Measurements from ENCODE around the gene ZEB2.

Gene ZEB2

GRCh38 chr2:144407262-144407661 is 112.7 kb downstream of the ZEB2 start:
- Histone ChIP-seq H3K9ac (ENCODE audit: low read length) (no peak overlapping the region), H3K4me3 (ENCODE audit: low read depth in 1 of 2, low read length in 2 of 2) (no peak overlapping the region), H3K27ac (ENCODE audit: low read depth, low read length) (no peak overlapping the region), H3K27me3 (ENCODE audit: control insufficient read depth in 1 of 2, insufficient read depth in 2 of 2, low read length in 2 of 2) (no peaks in the 10 kb centered on the region), H3K36me3 (ENCODE audit: insufficient read depth, low read length) (no peaks in the 10 kb centered on the region), H3K4me1 (ENCODE audit: insufficient read depth, low read length) (no peaks in the 10 kb centered on the region), H3K9me3 (ENCODE audit: low read length) (no peaks in the 10 kb centered on the region)

- H3K4me1 ChIP-seq (ENCODE audit: insufficient read depth, low read length) = no peaks in the 10 kb centered on the region
- H3K9me3 ChIP-seq (ENCODE audit: low read length) = no peaks in the 10 kb centered on the region
- no peaks in the 10 kb centered on the region for H3K27me3 ChIP-seq (ENCODE audit: control insufficient read depth in 1 of 2, insufficient read depth in 2 of 2, low read length in 2 of 2)
- no peak overlapping the region for H3K27ac ChIP-seq (ENCODE audit: low read depth, low read length)
- H3K36me3 ChIP-seq (ENCODE audit: insufficient read depth, low read length) = no peaks in the 10 kb centered on the region
- H3K9ac ChIP-seq (ENCODE audit: low read length) = no peak overlapping the region
- no peak overlapping the region for H3K4me3 ChIP-seq (ENCODE audit: low read depth in 1 of 2, low read length in 2 of 2)
Observed at GRCh38 chr2:144405982-144406788, 113.7 kb downstream of the ZEB2 start.

- Histone ChIP-seq H3K36me3 (ENCODE audit: insufficient read depth, low read length) (no peaks in the 10 kb centered on the region), H3K27ac (ENCODE audit: low read depth, low read length) (no peak overlapping the region), H3K9me3 (ENCODE audit: low read length) (no peaks in the 10 kb centered on the region), H3K4me1 (ENCODE audit: insufficient read depth, low read length) (no peaks in the 10 kb centered on the region), H3K4me3 (ENCODE audit: low read depth in 1 of 2, low read length in 2 of 2) (no peak overlapping the region), H3K9ac (ENCODE audit: low read length) (no peak overlapping the region), H3K27me3 (ENCODE audit: control insufficient read depth in 1 of 2, insufficient read depth in 2 of 2, low read length in 2 of 2) (no peaks in the 10 kb centered on the region)
Observed at GRCh38 chr2:144405321-144405720, 114.6 kb downstream of the ZEB2 start.

- Histone ChIP-seq H3K4me1 (ENCODE audit: insufficient read depth, low read length) (no peaks in the 10 kb centered on the region), H3K27ac (ENCODE audit: low read depth, low read length) (no peak overlapping the region), H3K36me3 (ENCODE audit: insufficient read depth, low read length) (peaks cover 2% of the 10 kb centered on the region), H3K4me3 (ENCODE audit: low read depth in 1 of 2, low read length in 2 of 2) (no peak overlapping the region), H3K9ac (ENCODE audit: low read length) (no peak overlapping the region), H3K9me3 (ENCODE audit: low read length) (no peaks in the 10 kb centered on the region), H3K27me3 (ENCODE audit: control insufficient read depth in 1 of 2, insufficient read depth in 2 of 2, low read length in 2 of 2) (no peaks in the 10 kb centered on the region)
Observed at GRCh38 chr2:144404586-144405314, 115.2 kb downstream of the ZEB2 start.

GRCh38 chr2:144403933-144404332 is 116.0 kb downstream of the ZEB2 start:
- Histone ChIP-seq H3K27ac (ENCODE audit: low read depth, low read length) (no peak overlapping the region), H3K4me3 (ENCODE audit: low read depth in 1 of 2, low read length in 2 of 2) (no peak overlapping the region), H3K9me3 (ENCODE audit: low read length) (no peaks in the 10 kb centered on the region), H3K36me3 (ENCODE audit: insufficient read depth, low read length) (peaks cover 10% of the 10 kb centered on the region), H3K9ac (ENCODE audit: low read length) (no peak overlapping the region), H3K27me3 (ENCODE audit: control insufficient read depth in 1 of 2, insufficient read depth in 2 of 2, low read length in 2 of 2) (no peaks in the 10 kb centered on the region), H3K4me1 (ENCODE audit: insufficient read depth, low read length) (no peaks in the 10 kb centered on the region)

- no peaks in the 10 kb centered on the region for H3K27me3 ChIP-seq (ENCODE audit: control insufficient read depth in 1 of 2, insufficient read depth in 2 of 2, low read length in 2 of 2)
- no peak overlapping the region for H3K9ac ChIP-seq (ENCODE audit: low read length)
- H3K9me3 ChIP-seq (ENCODE audit: low read length) = no peaks in the 10 kb centered on the region
- H3K36me3 ChIP-seq (ENCODE audit: insufficient read depth, low read length) = peaks cover 10% of the 10 kb centered on the region
- H3K4me3 ChIP-seq (ENCODE audit: low read depth in 1 of 2, low read length in 2 of 2) = no peak overlapping the region
- H3K4me1 ChIP-seq (ENCODE audit: insufficient read depth, low read length) = no peaks in the 10 kb centered on the region
- H3K27ac ChIP-seq (ENCODE audit: low read depth, low read length) = no peak overlapping the region
Observed at GRCh38 chr2:144402251-144402650, 117.7 kb downstream of the ZEB2 start.

GRCh38 chr2:144401036-144401435 is 118.9 kb downstream of the ZEB2 start:
- Histone ChIP-seq H3K4me3 (ENCODE audit: low read depth in 1 of 2, low read length in 2 of 2) (no peak overlapping the region), H3K4me1 (ENCODE audit: insufficient read depth, low read length) (no peaks in the 10 kb centered on the region), H3K27me3 (ENCODE audit: control insufficient read depth in 1 of 2, insufficient read depth in 2 of 2, low read length in 2 of 2) (no peaks in the 10 kb centered on the region), H3K9ac (ENCODE audit: low read length) (no peak overlapping the region), H3K36me3 (ENCODE audit: insufficient read depth, low read length) (peaks cover 10% of the 10 kb centered on the region), H3K9me3 (ENCODE audit: low read length) (no peaks in the 10 kb centered on the region), H3K27ac (ENCODE audit: low read depth, low read length) (no peak overlapping the region)

- H3K9me3 ChIP-seq (ENCODE audit: low read length) = no peaks in the 10 kb centered on the region
- peaks cover 10% of the 10 kb centered on the region for H3K36me3 ChIP-seq (ENCODE audit: insufficient read depth, low read length)
- no peak overlapping the region for H3K27ac ChIP-seq (ENCODE audit: low read depth, low read length)
- no peaks in the 10 kb centered on the region for H3K27me3 ChIP-seq (ENCODE audit: control insufficient read depth in 1 of 2, insufficient read depth in 2 of 2, low read length in 2 of 2)
- H3K4me1 ChIP-seq (ENCODE audit: insufficient read depth, low read length) = no peaks in the 10 kb centered on the region
- H3K9ac ChIP-seq (ENCODE audit: low read length) = no peak overlapping the region
- H3K4me3 ChIP-seq (ENCODE audit: low read depth in 1 of 2, low read length in 2 of 2) = no peak overlapping the region
Observed at GRCh38 chr2:144396318-144396717, 123.6 kb downstream of the ZEB2 start.

GRCh38 chr2:144390424-144391020 is 129.4 kb downstream of the ZEB2 start:
- H3K9me3 ChIP-seq (ENCODE audit: low read length) = no peaks in the 10 kb centered on the region
- no peaks in the 10 kb centered on the region for H3K36me3 ChIP-seq (ENCODE audit: insufficient read depth, low read length)
- no peaks in the 10 kb centered on the region for H3K27me3 ChIP-seq (ENCODE audit: control insufficient read depth in 1 of 2, insufficient read depth in 2 of 2, low read length in 2 of 2)
- no peaks in the 10 kb centered on the region for H3K4me1 ChIP-seq (ENCODE audit: insufficient read depth, low read length)
- H3K9ac ChIP-seq (ENCODE audit: low read length) = no peak overlapping the region
- H3K27ac ChIP-seq (ENCODE audit: low read depth, low read length) = no peak overlapping the region
- no peak overlapping the region for H3K4me3 ChIP-seq (ENCODE audit: low read depth in 1 of 2, low read length in 2 of 2)

- no peak overlapping the region for H3K9ac ChIP-seq (ENCODE audit: low read length)
- H3K27me3 ChIP-seq (ENCODE audit: control insufficient read depth in 1 of 2, insufficient read depth in 2 of 2, low read length in 2 of 2) = no peaks in the 10 kb centered on the region
- no peak overlapping the region for H3K4me3 ChIP-seq (ENCODE audit: low read depth in 1 of 2, low read length in 2 of 2)
- no peaks in the 10 kb centered on the region for H3K36me3 ChIP-seq (ENCODE audit: insufficient read depth, low read length)
- no peaks in the 10 kb centered on the region for H3K4me1 ChIP-seq (ENCODE audit: insufficient read depth, low read length)
- no peaks in the 10 kb centered on the region for H3K9me3 ChIP-seq (ENCODE audit: low read length)
- no peak overlapping the region for H3K27ac ChIP-seq (ENCODE audit: low read depth, low read length)
Observed at GRCh38 chr2:144389930-144390311, 130.0 kb downstream of the ZEB2 start.

GRCh38 chr2:144389151-144389929 is 130.6 kb downstream of the ZEB2 start:
- Histone ChIP-seq H3K27ac (ENCODE audit: low read depth, low read length) (no peak overlapping the region), H3K4me1 (ENCODE audit: insufficient read depth, low read length) (no peaks in the 10 kb centered on the region), H3K9me3 (ENCODE audit: low read length) (no peaks in the 10 kb centered on the region), H3K36me3 (ENCODE audit: insufficient read depth, low read length) (no peaks in the 10 kb centered on the region), H3K9ac (ENCODE audit: low read length) (no peak overlapping the region), H3K4me3 (ENCODE audit: low read depth in 1 of 2, low read length in 2 of 2) (no peak overlapping the region), H3K27me3 (ENCODE audit: control insufficient read depth in 1 of 2, insufficient read depth in 2 of 2, low read length in 2 of 2) (no peaks in the 10 kb centered on the region)

Measured in muscle layer of colon (tissue), 2 donors.